GM19328 (cell line): Measurements from ENCODE around the gene TNS3.

Experiments used
- ATAC-seq: cut with Tn5 transposase; IDR thresholded peaks from one replicate; pipeline ENCODE4 v1.9.1; 2021; ENCODE audit warnings: mild to moderate bottlenecking, moderate library complexity; ENCODE audit not compliant: unreplicated experiment

The TNS3 gene

DNA sequence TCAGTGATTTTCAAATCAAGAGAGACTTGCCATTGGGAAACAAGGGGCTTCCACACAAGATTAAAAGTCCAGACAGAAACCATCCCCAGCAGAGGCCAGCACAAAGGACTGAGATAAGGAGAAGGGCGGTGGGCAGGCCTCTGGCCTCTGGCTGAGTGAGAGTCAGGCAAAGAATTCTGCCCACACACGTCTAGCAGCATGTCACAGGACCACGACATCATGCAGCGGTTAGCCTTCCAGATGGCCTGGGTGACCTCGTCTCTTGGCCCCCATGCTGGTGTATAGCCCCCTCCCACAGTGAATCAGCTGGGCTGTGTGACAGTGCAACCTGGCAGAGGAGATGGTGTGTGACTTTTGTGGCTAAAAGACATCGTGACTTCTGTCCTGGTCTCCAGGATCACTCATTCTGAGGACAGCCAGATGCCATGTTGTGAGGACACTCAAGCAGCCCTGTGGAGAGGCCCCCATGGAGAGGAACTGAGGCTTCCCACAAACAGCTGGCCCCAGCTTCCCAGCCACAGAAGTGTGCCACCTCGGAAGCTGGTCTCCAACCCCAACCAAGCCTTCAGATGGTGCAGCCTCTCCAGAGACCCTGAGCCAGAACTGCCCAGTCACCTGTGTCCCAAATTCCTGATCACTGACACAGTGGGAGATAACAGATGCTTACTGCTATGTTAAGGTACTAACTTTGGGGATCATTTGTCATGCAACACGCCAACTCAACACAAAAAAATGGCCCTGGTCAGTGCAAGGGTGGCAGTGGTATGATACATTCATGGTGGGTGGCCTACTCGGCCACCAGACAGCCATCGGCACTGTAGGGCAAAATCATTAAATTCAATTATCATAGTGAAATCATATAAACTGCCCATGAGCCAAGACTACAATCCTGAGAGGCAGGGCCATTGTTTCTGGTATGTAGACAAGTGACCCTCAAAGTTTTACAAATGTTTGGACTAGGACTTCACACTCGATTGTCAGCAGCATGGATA, 73.2 kb downstream of the TNS3 start:
- ATAC-seq: no peak

DNA sequence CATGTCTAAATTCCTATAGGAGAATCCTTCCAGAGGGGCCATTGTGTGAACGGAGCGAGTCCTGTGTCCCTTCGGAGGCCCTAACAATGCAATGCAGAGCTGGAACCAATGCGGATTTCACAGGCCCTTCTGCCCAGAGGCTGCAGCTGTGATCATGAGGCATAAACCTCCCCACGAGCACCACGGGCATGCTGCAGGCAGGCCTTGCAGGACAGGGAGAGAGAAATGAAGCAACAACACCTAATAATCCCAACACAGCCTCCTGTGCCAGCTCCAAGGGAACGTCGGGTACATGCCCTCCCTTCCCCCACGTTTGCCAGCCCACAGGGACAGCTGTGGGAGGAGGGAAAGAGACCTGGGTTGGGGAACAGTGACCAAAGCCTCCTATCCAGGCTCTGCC, 74.4 kb downstream of the TNS3 start:
- no peak for ATAC-seq

DNA sequence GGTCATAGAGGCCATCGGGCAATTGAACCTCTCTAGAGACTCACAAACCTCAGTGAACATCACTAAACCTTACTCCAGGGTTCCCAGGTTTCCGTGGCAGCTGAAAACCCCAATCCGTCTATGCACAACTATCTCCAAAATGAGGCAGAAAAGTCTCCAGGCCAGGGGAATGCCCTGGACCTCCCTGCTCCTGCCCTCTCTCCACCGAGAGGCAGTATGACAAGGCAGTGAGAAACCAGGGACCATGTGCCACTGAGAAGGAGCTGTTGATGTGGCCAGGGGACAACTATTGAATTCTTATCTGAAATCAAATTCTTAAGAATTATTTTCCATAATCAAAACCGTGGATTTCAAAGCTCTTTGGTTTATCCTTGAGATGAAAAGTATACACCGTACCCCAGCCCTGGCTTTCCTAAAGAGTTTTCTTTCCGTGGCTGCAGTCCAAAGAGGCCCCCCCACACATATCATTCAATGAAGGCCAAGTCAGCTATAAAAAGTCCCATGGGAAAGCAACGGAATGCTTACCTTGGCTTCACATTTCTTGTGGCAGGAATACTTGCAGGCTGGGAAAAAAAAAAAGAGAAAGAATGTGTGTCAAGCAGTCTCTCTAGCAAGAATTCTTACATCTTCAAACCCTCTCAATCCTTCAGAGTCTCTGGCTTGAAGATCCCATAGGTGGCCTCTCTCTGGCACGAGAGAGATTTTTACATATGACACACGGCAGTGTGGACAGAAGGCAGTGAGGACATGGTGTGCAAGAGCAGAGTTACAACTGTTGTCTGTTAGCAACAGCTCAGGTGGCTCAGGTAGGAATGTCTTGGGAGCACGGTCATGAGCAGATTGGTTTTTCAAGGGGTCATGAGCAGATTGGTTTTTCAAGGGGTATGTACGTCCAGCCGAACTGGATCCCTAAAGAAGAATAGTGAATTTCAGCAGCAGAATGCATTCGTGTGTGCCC, 75.2 kb downstream of the TNS3 start:
- no peak for ATAC-seq

DNA sequence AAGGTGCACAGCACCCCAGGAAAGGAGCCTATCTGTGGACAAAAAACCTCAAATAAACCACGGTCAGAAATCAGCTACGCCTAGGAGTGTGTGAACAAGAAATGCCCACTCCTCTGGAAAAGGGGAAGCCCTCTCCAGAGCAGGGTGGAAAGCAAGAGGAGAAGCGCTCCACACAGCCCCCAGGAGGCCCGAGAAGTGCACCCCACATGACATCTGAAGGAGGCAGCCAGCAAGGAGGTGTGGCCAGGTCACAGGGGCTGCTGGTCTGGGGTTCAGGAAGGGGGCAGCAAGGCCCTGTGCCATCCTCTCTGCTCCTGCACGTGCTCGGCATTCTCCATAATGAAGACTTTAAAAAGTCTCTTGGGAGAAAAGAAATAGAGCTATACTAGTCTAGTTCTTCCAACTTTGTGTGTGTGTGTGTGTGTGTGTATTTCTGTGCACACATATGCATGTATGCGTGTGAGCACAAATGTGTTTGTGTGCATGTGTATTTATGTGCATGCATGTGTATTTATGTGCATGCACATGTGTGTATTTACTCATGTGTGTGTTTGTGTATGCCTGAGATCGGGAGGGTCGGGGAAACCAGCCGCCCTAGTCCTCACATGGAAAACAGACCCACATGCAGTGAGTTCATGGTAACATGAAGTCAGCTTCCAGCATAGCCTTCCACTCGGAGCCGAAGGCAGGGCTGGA, 76.5 kb downstream of the TNS3 start:
- ATAC-seq: no peak

DNA sequence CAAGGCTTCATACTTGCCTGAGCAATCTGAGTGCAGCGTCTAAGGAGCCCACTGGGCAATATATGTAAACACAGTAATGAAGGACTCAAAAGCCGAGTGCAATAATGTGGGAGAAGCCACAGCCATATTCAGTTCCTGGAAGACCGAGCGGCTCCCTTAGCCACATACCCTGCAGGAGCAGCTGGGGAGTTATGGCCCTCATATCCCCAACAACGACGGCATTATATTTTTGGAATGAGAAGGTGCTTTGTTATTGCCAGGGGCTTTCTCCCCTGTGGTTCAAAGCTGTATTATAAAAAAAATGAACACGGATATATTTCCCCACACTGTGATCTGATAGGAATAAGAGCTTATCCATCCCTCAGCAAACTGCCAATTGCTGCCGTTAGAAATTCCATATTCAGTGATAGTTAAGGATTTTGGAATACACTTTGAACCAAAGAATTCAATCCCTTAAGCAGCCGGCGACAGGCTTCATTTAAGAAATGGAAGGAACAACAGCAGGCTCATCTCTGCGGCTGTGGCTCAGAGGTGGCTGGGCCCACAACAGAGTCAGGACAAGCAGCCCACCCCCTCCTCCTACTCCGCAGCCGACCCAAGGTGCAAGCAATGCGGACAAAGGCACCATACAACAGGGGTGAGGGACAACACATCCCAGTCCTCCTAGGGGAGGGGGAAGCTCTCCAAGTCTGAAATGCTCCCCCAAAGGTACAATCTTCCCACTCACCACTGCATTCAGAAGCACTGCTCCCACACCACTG, 77.2 kb downstream of the TNS3 start:
- ATAC-seq: no peak

DNA sequence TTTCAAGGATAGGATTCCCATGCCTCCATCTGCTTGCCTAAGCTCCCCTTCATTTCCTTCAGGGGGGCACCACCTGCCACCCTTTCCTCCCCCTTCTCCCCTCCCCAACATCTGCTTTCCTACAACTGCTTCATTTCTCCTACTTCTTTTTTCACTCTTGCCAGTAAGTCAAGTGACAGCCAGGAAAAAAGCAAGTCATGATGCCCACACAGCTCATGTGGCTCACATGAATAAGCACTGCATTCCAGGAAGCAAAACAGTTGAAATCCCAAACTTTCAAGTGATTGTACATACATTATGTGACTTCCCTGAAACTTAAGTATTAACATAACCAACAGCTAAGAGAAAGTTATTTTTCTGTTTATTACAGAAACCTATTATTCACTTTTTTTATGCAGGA, 78.6 kb downstream of the TNS3 start:
- no peak for ATAC-seq

DNA sequence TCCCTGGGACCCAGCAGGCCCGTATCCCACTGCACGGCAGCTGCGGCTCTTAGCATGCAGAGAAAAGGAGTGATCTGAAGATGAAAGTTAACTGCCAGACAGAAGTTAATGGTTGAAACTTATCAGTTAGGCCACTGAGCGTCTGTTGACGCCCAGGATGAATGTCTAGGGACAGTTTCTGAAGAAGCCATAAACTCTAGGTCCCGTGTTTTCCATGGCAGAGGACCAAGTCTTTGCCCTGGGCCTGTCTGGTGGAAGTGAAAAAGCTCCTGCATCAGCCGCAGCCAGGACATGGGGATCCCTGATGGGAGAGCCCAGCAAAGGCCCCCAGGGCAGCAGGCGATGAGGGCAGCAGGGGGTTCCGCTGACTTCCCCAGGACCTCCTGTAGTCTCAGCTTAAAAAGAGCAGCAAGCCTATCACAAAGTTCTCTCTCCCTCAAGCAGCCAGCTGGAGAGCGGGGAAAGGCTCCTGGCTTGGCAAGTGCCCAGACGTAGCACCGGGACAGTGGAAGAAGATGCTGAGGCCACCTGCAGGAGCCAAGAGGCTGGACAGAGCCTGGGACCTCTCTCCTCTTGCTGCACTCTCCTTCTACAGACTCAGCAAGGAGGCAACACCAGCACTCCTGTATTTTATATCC, 79.6 kb downstream of the TNS3 start:
- ATAC-seq: no peak

DNA sequence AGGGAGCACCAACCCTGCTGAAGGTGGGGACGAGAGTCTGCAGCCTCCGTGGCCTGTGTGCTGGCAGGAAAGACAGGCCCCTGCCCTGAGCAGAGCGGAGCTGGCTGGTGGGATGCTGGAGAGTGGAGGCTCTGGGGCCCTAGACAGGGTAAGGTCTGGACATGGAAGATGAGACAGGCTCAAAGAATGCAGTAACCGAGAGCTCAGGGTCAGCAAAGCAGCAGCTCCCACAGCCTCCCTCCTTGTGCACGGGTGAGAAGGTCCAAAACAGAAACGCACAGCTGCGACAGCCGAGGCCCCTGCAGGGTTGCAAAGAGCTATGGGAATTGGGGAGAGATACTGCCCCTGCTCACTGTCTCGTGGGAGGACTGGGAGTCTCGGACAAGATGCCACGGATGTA, 80.5 kb downstream of the TNS3 start:
- no peak for ATAC-seq

DNA sequence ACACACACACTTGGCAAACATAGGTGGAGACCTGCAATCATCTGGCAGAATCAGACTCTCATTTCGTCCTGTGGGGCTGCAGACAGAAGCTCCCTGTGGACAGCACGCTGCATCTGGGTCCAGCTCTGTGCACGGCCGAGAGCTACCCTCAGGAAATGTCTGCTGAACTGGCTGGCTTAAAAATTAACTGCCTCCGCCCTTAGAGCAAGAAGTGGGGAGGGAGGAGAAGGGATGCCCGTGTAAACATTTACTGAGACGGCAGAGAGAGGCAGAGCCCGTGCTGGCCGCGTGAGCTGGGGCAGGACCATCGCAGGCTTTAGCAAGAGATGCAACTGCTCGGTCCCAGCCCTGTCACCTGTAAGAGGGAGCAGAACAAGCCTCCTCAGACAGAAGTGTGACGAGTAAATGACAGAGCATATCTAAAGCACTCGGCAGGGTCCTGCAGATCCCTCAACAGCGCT, 81.8 kb downstream of the TNS3 start:
- ATAC-seq: no peak

DNA sequence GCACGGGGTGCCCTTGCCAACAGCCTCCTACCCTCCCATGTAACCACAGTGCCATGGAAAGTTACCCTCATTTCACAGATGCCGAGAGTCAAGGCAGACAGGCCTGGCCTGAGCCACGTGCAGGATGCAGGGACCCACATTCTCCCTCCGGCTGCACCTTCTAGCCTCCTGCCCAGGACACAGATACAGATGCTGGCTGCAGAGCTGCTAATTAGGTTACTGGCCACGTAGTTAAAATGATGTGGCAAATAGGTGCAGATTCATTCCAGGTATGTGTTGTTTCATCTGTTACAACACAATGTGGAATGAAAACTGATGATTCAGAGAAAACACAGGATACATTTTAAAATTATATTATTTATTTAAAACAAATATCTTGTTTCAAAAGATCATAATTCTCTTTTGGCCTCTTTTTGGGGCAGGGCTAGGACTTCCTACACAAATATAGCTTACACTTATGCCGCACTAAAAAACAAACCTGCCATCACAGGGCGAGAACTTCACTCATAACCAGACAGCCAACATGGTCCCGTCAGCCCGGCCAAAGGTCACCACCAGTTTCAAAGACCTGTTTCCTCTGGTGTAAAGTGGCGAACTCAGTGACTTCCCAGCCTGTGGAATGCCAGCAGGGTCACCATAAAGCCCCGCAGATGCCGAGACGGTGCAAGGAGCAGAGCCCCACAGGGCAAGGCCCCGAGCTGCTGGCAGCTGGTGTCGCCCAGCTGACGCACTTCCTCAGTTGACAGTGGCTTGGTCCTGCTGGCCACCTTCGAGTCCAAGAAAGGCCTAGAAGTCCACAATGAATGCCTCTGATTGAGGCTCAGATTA, 83.5 kb downstream of the TNS3 start:
- no peak for ATAC-seq

DNA sequence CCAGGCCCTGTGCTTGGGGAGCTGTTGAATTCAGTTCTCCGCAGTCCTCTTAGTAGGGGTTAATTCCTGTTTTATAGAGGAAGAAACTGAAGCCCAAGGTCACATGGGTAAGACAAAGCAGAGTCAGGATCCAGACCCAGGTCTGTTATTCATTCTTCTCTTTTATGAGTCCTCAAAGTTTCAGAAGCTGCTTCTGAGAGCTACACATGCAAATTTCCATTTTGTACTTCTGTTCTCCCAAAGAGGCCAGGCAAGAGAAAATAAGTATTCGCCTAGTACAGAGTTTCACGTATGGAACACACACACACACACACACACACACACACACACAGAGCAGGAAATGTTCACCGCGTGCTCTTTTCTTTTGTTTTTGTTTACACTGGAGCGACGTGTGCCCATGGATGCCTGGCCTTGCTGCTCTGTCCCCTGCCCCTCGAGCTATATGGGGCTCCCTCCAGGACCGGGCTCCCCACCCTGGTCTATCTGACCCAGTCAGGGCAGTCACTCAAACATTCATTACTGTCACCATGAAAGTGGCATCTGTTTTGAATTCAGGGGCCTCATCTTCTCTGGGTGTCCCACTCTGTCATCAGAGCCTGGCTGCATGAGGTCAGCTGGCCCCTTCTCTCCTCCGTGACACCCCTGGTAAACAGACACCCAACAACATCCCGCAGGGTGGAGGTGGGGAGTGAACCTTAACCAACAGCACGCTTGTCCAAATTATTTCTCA, 84.4 kb downstream of the TNS3 start:
- ATAC-seq: peak; percentile 89

DNA sequence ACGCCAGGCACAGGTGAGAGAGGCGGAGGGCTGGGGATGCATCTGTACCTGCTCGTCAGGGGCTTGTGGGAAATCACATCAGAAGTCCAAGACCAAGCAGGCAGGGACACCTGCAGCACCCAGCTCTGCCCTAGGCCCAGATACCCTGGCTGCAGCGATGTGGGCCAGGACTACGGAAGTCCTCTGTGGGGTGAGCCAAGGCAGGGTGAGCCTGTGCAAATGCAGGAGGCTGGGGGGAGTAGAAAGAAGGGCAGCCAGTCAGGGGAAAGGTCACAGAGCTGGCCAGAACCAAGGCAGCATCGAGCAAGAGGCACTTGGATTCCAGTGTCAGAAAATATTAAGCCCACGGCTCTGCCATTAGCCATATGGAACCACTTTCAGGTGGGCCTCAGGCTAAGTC, 85.2 kb downstream of the TNS3 start:
- no peak for ATAC-seq

DNA sequence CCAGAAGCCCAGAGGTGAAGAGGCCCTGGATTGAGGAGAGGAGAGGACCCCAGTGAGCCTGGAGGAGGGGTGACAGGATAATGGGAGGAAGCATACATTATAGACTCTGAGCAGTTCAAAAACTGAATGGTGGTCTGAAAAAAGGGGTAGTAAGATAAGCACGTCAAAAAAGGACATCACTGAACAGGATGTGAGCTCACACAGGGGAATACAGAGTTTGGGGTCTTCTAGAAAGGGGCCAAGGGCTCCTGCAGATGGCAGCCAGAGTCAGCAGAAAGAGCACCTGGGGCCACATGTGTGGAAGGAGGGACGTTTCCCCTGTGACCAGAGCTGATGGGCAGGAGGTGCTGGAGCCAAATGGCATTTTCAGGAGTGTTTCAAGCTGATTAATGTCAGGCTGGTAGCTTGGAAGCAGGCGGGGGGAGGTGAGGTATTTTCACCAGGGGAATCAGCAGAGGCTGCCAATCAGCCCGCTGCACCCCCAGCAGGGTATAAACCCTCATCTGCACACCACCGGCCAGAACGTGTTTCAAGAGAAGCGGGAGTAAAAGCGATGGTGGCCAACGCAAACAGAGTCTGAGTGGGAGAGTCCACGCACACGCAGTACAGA, 85.8 kb downstream of the TNS3 start:
- ATAC-seq: no peak

DNA sequence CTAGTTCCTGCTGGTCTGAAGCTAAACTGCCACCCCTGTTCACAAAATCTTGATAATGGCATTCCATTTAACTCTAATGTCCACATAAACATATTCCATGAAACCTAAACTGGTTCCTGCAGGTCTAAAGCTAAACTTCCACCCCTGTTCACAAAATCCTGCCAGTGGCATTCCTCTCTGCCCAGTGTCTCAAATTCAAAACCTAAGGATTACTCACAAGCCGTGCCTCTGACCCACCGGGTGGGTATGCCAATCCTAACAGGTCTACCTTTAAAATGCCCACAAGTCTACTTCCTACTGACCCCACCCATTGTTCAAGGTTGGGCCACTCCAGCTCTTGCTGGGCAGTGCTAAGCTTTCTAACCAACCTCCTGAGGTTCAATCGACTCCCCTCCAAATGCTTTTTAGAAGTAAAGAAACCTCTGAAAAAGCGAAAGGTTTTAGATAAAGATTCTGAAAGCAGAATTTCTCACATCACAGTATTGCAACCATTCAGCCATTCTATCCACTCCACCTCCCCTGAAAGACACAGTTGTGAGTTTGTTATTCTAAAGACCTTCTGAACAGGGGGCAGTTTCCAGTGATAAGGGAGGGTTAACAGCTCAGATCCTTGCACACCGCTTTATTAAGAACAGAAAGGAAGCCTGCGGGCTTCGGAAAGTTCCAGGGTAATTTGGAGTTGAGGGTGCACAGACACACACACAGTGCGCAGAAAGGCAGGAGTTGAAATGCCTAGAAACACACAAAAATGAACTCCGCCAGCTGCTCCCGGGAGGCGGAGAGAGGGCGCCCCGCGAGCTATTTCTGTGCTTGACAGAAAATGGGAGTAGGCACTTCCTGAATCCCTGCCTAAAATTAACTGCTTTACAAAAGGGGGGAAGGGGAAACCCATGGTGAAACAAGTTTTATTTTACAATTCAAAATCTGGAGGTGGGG, 87.7 kb downstream of the TNS3 start:
- ATAC-seq: no peak

DNA sequence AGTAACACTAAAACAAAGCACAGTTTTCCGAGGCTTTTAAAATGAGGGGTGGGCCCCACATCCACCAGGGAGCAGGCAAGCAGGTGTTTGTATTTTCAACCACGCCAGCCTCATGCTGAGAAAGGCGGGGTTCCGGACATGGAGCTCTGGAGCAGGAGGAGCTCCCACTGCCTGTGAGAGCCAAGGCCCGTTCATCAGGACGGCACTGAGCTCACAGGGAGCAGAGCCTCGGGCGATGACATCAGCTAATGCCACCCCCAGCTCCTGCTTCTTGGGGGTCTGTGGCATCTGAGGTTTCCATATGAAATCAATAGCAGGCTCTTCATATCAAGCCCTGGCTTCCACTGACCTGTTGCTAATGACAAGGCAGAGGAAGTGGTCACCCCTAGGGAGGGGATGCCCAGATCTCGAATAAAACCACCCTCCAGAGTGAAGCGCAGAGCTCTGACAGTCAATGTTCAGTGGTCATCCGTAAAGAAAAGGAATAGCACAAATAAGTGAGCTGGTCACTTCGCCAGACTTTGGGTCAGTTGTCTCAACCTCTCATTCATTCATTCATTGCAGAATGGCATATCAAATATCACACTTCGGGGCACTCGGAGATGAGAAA, 89.1 kb downstream of the TNS3 start:
- no peak for ATAC-seq
